HG03066 (cell line): ENCODE data around the gene RSPO4.

Experiments used
- ATAC-seq: cut with Tn5 transposase; IDR thresholded peaks from one replicate; pipeline ENCODE4 v1.9.1; 2021; ENCODE audit warnings: low read depth; ENCODE audit not compliant: unreplicated experiment

RSPO4 gene

GRCh38 chr20:911882-912600 is 90.1 kb downstream of the RSPO4 start:
- ATAC-seq: no peak

- ATAC-seq: no peak
These were observed 91.0 kb downstream of the RSPO4 start for GRCh38 chr20:910870-911770.

- no peak for ATAC-seq
These were observed 91.8 kb downstream of the RSPO4 start for GRCh38 chr20:910132-910869.

GRCh38 chr20:909641-910040 is 92.5 kb downstream of the RSPO4 start:
- no peak for ATAC-seq
